ENCODE results near the gene CAMTA1. TPM values are rescaled to one million over a fixed set of nuclear protein-coding genes. Genes with fewer than 3 reads are reported as not detected.

Gene CAMTA1
- total and polyA plus RNA-seq, 4 donors = 48.1 to 140 (median 52.3) TPM

DNA sequence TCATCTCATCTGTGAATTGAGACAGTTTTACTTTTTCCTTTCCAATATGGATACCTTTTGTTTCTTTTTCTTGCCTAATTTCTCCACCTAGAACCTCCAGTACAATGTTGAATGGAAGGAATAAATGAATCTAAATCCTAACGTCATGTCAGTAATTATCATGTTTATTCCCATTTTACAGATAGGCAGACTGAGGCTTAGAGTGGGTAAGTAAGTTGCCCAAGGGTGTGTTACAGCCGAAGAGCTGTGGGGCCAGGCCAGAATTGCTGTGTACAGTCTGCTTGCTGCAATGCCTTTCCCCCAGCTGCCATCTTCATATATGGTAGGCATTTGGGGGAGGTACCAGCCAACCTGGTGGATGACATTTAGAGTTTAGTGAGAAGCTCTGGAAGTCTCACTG lies 162.7 kb downstream of the CAMTA1 start:
- ATAC-seq (ENCODE audit: insufficient read depth, low FRiP score) (no peak), DNase-seq (no peak)
- WGBS, 2 donors = 93 to 94% methylated on average over 2 of the region's 2 CpGs
- Histone ChIP-seq H3K4me1 (ENCODE audit: control insufficient read depth in 5 of 5, insufficient read depth in 5 of 5, low read length in 5 of 5) (no peaks in the 10 kb centered on the region), H3K27ac (ENCODE audit: low read depth in 1 of 2, low read length in 1 of 2) (no peak overlapping the region), H3K9me3 (ENCODE audit: control insufficient read depth in 4 of 4, insufficient read depth in 3 of 4, low read length in 3 of 4) (peaks cover 0 to 2% (median 0%) of the 10 kb centered on the region in 4 donors), H3K36me3 (ENCODE audit: control insufficient read depth in 4 of 4, insufficient read depth in 4 of 4, low read length in 4 of 4) (no peaks in the 10 kb centered on the region), H3K27me3 (ENCODE audit: control insufficient read depth in 3 of 3, insufficient read depth in 3 of 3, low read length in 2 of 3) (no peaks in the 10 kb centered on the region), H3K9ac (ENCODE audit: insufficient read depth in 1 of 2, low read length in 2 of 2) (no peak overlapping the region), H3K4me3 (no peak overlapping the region)
- TF ChIP-seq CTCF (IDR thresholded peaks at IDR 0.05; ENCODE audit: control extremely low read depth, extremely low read depth) = no peak

- Histone ChIP-seq H3K27me3 (ENCODE audit: control insufficient read depth in 3 of 3, insufficient read depth in 3 of 3, low read length in 2 of 3) (no peaks in the 10 kb centered on the region), H3K9ac (ENCODE audit: insufficient read depth in 1 of 2, low read length in 2 of 2) (no peak overlapping the region), H3K36me3 (ENCODE audit: control insufficient read depth in 4 of 4, insufficient read depth in 4 of 4, low read length in 4 of 4) (no peaks in the 10 kb centered on the region), H3K4me1 (ENCODE audit: control insufficient read depth in 5 of 5, insufficient read depth in 5 of 5, low read length in 5 of 5) (no peaks in the 10 kb centered on the region), H3K27ac (ENCODE audit: low read depth in 1 of 2, low read length in 1 of 2) (no peak overlapping the region), H3K9me3 (ENCODE audit: control insufficient read depth in 4 of 4, insufficient read depth in 3 of 4, low read length in 3 of 4) (peaks cover 0 to 2% (median 0%) of the 10 kb centered on the region in 4 donors), H3K4me3 (no peak overlapping the region)
- ATAC-seq (ENCODE audit: insufficient read depth, low FRiP score) (no peak), DNase-seq (no peak)
- 74 to 88% methylated on average over 3 of the region's 3 CpGs for WGBS, 2 donors
- no peak for TF ChIP-seq CTCF (IDR thresholded peaks at IDR 0.05; ENCODE audit: control extremely low read depth, extremely low read depth)
Observed at GRCh38 chr1:6948416-6948815, 163.2 kb downstream of the CAMTA1 start.

- TF ChIP-seq CTCF (IDR thresholded peaks at IDR 0.05; ENCODE audit: control extremely low read depth, extremely low read depth) = no peak
- Histone ChIP-seq H3K27ac (ENCODE audit: low read depth in 1 of 2, low read length in 1 of 2) (no peak overlapping the region), H3K9me3 (ENCODE audit: control insufficient read depth in 4 of 4, insufficient read depth in 3 of 4, low read length in 3 of 4) (peaks cover 0 to 2% (median 0%) of the 10 kb centered on the region in 4 donors), H3K36me3 (ENCODE audit: control insufficient read depth in 4 of 4, insufficient read depth in 4 of 4, low read length in 4 of 4) (no peaks in the 10 kb centered on the region), H3K4me3 (no peak overlapping the region), H3K4me1 (ENCODE audit: control insufficient read depth in 5 of 5, insufficient read depth in 5 of 5, low read length in 5 of 5) (no peaks in the 10 kb centered on the region), H3K27me3 (ENCODE audit: control insufficient read depth in 3 of 3, insufficient read depth in 3 of 3, low read length in 2 of 3) (no peaks in the 10 kb centered on the region), H3K9ac (ENCODE audit: insufficient read depth in 1 of 2, low read length in 2 of 2) (no peak overlapping the region)
- ATAC-seq (ENCODE audit: insufficient read depth, low FRiP score) = no peak
- WGBS, 2 donors = 76 to 83% methylated on average over 4 of the region's 4 CpGs
- DNase-seq = no peak
Observed at GRCh38 chr1:6948861-6949260, 163.6 kb downstream of the CAMTA1 start.

All from lung (tissue), 12 donors.